ENCODE measurements around the gene RCAN2. TPM values are rescaled to one million over a fixed set of nuclear protein-coding genes. Genes with fewer than 3 reads are reported as not detected.

The RCAN2 gene
- total RNA-seq, 2 experiments from 2014 or later = not detected

DNA sequence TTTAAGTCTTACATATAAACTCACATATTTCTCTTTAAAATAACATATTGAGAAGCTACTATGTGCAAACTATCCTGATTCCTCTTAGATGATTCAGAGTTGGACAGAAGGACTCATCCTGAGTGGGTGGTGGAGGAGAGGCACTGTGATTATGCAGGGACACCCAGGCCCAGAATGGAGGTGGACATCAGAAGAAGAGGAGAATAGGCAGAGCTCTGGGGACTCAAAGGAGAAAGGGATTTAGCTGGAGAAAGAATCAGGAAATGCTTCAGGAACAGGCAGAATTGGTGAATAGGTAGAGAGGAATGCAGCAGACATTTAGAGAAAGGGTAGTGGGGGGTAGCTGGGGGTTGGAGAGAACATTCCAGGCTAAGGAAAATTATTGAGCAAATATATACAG lies 17.4 kb downstream of the RCAN2 start:
- Histone ChIP-seq H3K79me2 (ENCODE audit: insufficient read depth, low read depth, low read length) (no peaks in the 10 kb centered on the region), H3K4me3 (ENCODE audit: low read depth, low read length, poor library complexity, severe bottlenecking) (no peak overlapping the region), H3K9me3 (ENCODE audit: low read length) (no peaks in the 10 kb centered on the region), H3K27ac (ENCODE audit: low read depth, low read length, poor library complexity, severe bottlenecking) (no peak overlapping the region), H3K36me3 (ENCODE audit: insufficient read depth, low read length) (no peaks in the 10 kb centered on the region), H4K20me1 (ENCODE audit: insufficient read depth, low read length) (no peaks in the 10 kb centered on the region), H3K4me2 (ENCODE audit: low read length) (no peak overlapping the region), H3K4me1 (ENCODE audit: insufficient read depth, low read length, poor library complexity, severe bottlenecking) (no peaks in the 10 kb centered on the region), H2AFZ (ENCODE audit: low read length) (no peak overlapping the region), H3K9me2 (ENCODE audit: insufficient read depth, low read length) (no peaks in the 10 kb centered on the region)
- intact Hi-C loops (cut with micrococcal nuclease; ENCODE audit: unreplicated experiment) = no loop called here
- POLR2A ChIA-PET = interaction anchor here (0.7 kb wide), 2 partner anchors 48 to 556 kb away, joined by 4 to 5 read pairs; no protein-coding TSS in a partner anchor
- BruUV-seq (replicated peaks) = no TSS peak
- DNase-seq (ENCODE audit: low spot score) = no peak
- CTCF ChIA-PET (ENCODE audit: unreplicated experiment) = no interaction called here
- TF ChIP-seq CTCF (conservative IDR thresholded peaks at IDR 0.05; ENCODE audit: low read length) = no peak
- TF ChIP-seq EZH2phosphoT487 (IDR thresholded peaks at IDR 0.05; ENCODE audit: borderline replicate concordance, low read depth, low read length) = no peak

DNA sequence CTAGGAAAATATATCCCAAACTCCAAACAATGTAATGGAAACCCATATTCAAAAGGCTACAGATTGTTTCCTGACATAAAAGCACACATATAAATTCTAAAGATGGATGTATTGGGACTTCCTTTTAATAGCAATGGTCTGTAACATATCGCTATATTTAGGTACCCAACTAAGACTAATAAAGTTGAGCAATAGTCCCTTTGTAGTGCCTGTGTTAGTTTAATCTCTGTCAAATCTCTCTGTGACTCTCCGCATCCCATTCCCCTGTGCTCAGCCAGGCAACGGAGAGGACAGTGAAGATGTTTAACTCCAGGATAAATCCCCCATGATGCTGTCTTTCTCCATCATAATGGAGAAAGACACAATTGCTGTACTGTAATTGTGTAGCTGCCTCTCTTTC lies 19.0 kb downstream of the RCAN2 start:
- no peak for DNase-seq (ENCODE audit: low spot score)
- Histone ChIP-seq H3K27ac (ENCODE audit: low read depth, low read length, poor library complexity, severe bottlenecking) (no peak overlapping the region), H3K4me3 (ENCODE audit: low read depth, low read length, poor library complexity, severe bottlenecking) (no peak overlapping the region), H2AFZ (ENCODE audit: low read length) (no peak overlapping the region), H3K9me3 (ENCODE audit: low read length) (no peaks in the 10 kb centered on the region), H3K79me2 (ENCODE audit: insufficient read depth, low read depth, low read length) (no peaks in the 10 kb centered on the region), H3K4me1 (ENCODE audit: insufficient read depth, low read length, poor library complexity, severe bottlenecking) (no peaks in the 10 kb centered on the region), H3K4me2 (ENCODE audit: low read length) (no peak overlapping the region), H3K36me3 (ENCODE audit: insufficient read depth, low read length) (no peaks in the 10 kb centered on the region), H4K20me1 (ENCODE audit: insufficient read depth, low read length) (no peaks in the 10 kb centered on the region), H3K9me2 (ENCODE audit: insufficient read depth, low read length) (no peaks in the 10 kb centered on the region)
- BruUV-seq (replicated peaks) = no TSS peak
- ChIA-PET CTCF (ENCODE audit: unreplicated experiment) (no interaction called here), POLR2A (no interaction called here)
- intact Hi-C loops (cut with micrococcal nuclease; ENCODE audit: unreplicated experiment) = no loop called here
- TF ChIP-seq CTCF (conservative IDR thresholded peaks at IDR 0.05; ENCODE audit: low read length) (no peak), EZH2phosphoT487 (IDR thresholded peaks at IDR 0.05; ENCODE audit: borderline replicate concordance, low read depth, low read length) (no peak)

- Histone ChIP-seq H3K27ac (ENCODE audit: low read depth, low read length, poor library complexity, severe bottlenecking) (no peak overlapping the region), H3K36me3 (ENCODE audit: insufficient read depth, low read length) (no peaks in the 10 kb centered on the region), H3K79me2 (ENCODE audit: insufficient read depth, low read depth, low read length) (no peaks in the 10 kb centered on the region), H3K4me2 (ENCODE audit: low read length) (no peak overlapping the region), H4K20me1 (ENCODE audit: insufficient read depth, low read length) (no peaks in the 10 kb centered on the region), H3K4me3 (ENCODE audit: low read depth, low read length, poor library complexity, severe bottlenecking) (no peak overlapping the region), H2AFZ (ENCODE audit: low read length) (no peak overlapping the region), H3K4me1 (ENCODE audit: insufficient read depth, low read length, poor library complexity, severe bottlenecking) (no peaks in the 10 kb centered on the region), H3K9me2 (ENCODE audit: insufficient read depth, low read length) (no peaks in the 10 kb centered on the region), H3K9me3 (ENCODE audit: low read length) (no peaks in the 10 kb centered on the region)
- TF ChIP-seq CTCF (conservative IDR thresholded peaks at IDR 0.05; ENCODE audit: low read length) (no peak), EZH2phosphoT487 (IDR thresholded peaks at IDR 0.05; ENCODE audit: borderline replicate concordance, low read depth, low read length) (no peak)
- ChIA-PET POLR2A (no interaction called here), CTCF (ENCODE audit: unreplicated experiment) (no interaction called here)
- DNase-seq (ENCODE audit: low spot score) = no peak
- no TSS peak for BruUV-seq (replicated peaks)
- intact Hi-C loops (cut with micrococcal nuclease; ENCODE audit: unreplicated experiment) = no loop called here
These were observed 22.2 kb downstream of the RCAN2 start for GRCh38 chr6:46469021-46469420.

Measured in OCI-LY7 (cell line).